Ishikawa (cell line): Measurements from ENCODE around the gene L1CAM.

Experiments
- CEBPB ChIP-seq: IDR thresholded peaks from 2 replicates; pipeline ENCODE4 v1.6.1; 2012
- CREB1 ChIP-seq: IDR thresholded peaks from 2 replicates; pipeline ENCODE4 v1.6.1; 2012; ENCODE audit warnings: low read depth
- EGR1 ChIP-seq: IDR thresholded peaks from 2 replicates; pipeline ENCODE4 v1.6.1; 2012
- EP300 ChIP-seq: IDR thresholded peaks from 2 replicates; pipeline ENCODE4 v1.6.1; 2012; ENCODE audit warnings: borderline replicate concordance
- FOXM1 ChIP-seq: IDR thresholded peaks from 2 replicates; pipeline ENCODE4 v1.6.1; 2012; ENCODE audit warnings: low read depth, borderline replicate concordance
- NFIC ChIP-seq: IDR thresholded peaks from 2 replicates; pipeline ENCODE4 v1.6.1; 2012
- RAD21 ChIP-seq: IDR thresholded peaks from 2 replicates; pipeline ENCODE4 v1.6.1; 2012; ENCODE audit warnings: low read depth
- REST ChIP-seq: IDR thresholded peaks from 2 replicates; pipeline ENCODE4 v1.6.1; 2012; ENCODE audit warnings: low read depth, mild to moderate bottlenecking
- TAF1 ChIP-seq: IDR thresholded peaks from 2 replicates; pipeline ENCODE4 v1.6.1; 2012; ENCODE audit warnings: low read depth, mild to moderate bottlenecking
- TCF12 ChIP-seq: IDR thresholded peaks from 2 replicates; pipeline ENCODE4 v1.6.1; 2012; ENCODE audit warnings: low read depth
- TEAD4 ChIP-seq: IDR thresholded peaks from 2 replicates; pipeline ENCODE4 v1.6.1; 2012
- USF1 ChIP-seq: IDR thresholded peaks from 2 replicates; pipeline ENCODE4 v1.6.1; 2012
- YY1 ChIP-seq: IDR thresholded peaks from 2 replicates; pipeline ENCODE4 v1.6.1; 2012; ENCODE audit warnings: low read depth
- ZBTB7A ChIP-seq: IDR thresholded peaks from 2 replicates; pipeline ENCODE4 v1.6.1; 2012; ENCODE audit warnings: low read depth
- TF ChIP-seq, protein P1 (sequence below): IDR thresholded peaks from 2 replicates; pipeline ENCODE4 v1.6.1; 2012

The L1CAM gene

DNA sequence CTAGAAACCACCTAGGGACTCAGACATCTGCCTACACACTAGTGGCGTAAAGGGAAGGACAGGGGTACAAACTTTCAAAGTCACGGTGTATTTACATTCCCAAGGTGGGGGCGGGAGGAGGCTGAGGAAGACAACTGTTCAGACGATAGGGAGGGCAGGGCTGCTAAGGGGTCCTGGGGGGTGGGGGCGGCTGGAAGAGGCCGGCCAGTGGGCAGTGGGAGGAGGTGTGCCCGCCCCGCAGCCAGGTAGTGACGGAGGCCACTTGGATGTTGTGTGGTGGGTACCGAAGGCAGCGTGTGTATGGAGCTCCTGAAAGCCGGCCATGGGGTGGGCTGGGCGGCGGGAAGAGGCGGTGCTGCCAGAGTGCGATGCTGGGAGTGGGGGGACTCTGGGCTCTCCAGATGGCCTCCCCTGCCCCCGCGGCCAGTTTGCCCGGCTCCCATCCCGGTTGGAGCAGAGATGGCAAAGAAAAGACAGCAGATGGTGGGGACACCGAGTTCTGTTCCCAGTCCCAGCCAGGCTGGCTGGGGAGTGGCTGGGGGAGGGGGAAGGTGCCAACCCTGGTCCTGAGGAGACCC, 24.2 kb downstream of the L1CAM start:
- TF ChIP-seq EGR1: no peak
- no peak for TF ChIP-seq RAD21
- TF ChIP-seq USF1: no peak
- TF ChIP-seq TEAD4: no peak
- TF ChIP-seq FOXM1: no peak
- TF ChIP-seq, protein P1, sequence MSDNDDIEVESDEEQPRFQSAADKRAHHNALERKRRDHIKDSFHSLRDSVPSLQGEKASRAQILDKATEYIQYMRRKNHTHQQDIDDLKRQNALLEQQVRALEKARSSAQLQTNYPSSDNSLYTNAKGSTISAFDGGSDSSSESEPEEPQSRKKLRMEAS: no peak

- TF ChIP-seq EGR1: no peak
These were observed 24.8 kb downstream of the L1CAM start for GRCh38 chrX:153861151-153861550.

DNA sequence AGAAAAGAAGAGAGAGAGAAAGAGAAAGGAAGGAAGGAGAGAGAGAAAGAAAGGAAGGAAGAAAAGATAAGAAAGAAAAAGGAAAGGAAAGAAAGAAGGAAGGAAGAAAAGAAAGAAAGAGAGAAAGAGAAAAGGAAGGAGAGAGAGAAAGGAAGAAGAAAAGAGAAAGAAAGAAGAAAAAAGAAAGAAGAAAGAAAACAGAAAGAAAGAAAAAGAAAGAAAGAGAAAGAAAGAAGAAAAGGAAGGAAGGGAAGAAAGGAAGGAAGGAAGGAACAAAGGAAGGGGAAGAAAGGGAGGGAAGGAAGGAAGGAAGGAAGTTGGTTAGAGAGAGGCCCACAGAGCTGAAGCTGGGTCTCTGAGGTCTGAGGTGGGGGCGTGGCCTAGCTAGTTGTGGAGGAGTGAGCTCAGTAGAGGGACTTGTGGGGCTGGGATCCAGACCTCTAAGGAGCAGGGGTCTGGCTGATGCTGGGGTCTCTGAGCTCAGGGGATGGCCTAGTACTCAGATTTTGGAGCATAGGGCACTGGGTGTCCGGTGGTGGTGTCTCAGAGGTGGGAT, 28.5 kb downstream of the L1CAM start:
- TF ChIP-seq EGR1 (no peak), TAF1 (no peak), RAD21 (no peak), FOXM1 (no peak), USF1 (no peak), NFIC (no peak), TEAD4 (no peak), TCF12 (no peak), EP300 (no peak), ZBTB7A (no peak)

GRCh38 chrX:153854702-153855101, 31.3 kb downstream of the L1CAM start:
- TF ChIP-seq REST (no peak), EP300 (no peak)

DNA sequence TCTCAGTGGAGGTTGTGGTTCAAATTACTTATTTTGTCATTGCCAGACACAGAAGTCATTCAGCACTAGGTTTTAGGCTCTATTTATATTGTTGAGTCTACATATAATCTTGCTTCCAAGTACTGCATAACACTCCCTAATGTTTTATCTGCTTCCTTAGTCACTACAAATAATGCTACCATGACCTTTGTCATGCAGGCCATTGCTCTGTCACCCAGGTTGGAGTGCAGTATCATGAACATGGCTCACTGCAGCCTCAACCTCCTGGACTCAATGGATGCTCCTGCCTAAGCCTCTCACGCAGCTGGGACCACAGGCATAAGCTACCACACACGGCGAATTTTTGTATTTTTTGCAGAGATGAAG, 32.1 kb downstream of the L1CAM start:
- TF ChIP-seq ZBTB7A (no peak), YY1 (no peak), CEBPB (no peak), TEAD4 (no peak), USF1 (no peak), RAD21 (no peak), EGR1 (no peak), CREB1 (no peak)

DNA sequence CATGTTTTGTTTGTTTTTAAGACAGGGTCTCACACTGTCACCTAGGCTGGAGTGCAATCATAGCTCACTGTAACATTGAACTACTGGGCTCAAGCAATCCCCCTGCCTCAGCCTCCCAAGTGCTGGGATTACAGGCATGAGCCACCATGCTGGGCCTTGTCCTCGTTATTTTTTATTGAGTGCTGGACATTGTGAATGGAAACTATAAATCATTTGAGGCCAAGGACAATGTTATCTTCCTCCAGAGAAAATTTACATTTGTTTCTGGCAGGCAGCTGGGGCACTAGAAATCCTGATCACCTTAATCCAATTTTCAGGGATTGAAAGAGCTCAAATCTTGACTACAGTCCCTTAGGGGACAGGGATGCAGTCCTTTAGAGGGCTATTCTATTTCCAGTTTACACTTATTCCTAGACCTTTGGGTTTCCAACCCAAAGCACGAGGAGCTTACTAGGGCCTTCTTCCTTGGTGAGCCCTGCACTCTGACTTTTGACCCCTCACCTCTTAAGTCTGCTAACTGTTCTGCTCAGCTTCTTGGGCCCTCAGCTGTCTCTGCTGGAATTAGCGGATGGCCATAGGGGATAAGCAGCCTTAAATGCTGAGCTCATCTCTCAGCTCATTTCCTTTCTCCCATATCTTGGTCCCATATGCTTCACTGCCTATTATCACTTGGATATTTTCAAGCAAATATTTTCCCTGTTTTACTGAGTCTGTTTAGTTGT, 32.6 kb downstream of the L1CAM start:
- no peak for TF ChIP-seq TAF1
- TF ChIP-seq CEBPB: no peak
- TF ChIP-seq TCF12: no peak
- TF ChIP-seq REST: no peak
- no peak for TF ChIP-seq TEAD4
- TF ChIP-seq, protein P1: no peak
- TF ChIP-seq FOXM1: no peak
- TF ChIP-seq CREB1: no peak
- no peak for TF ChIP-seq USF1
- no peak for TF ChIP-seq ZBTB7A
- TF ChIP-seq EP300: no peak
- no peak for TF ChIP-seq NFIC
- TF ChIP-seq YY1: no peak
- no peak for TF ChIP-seq EGR1
- TF ChIP-seq RAD21: no peak
